ENCODE measurements around the gene DUS2.

GRCh38 chr16:68062910-68063393 is 39.9 kb downstream of the DUS2 start:
- TF ChIP-seq EP300 (IDR thresholded peaks at IDR 0.05) (no peak), POLR2A (IDR thresholded peaks at IDR 0.05) (no peak), CTCF (IDR thresholded peaks at IDR 0.05) (no peak)

All from gastroesophageal sphincter (tissue), 3 donors.